GM23338 (cell line): ENCODE data around the gene DHRS3. TPM values are rescaled to one million over a fixed set of nuclear protein-coding genes. Genes with fewer than 3 reads are reported as not detected.

ENCODE experiments used
- ATAC-seq: fragments of 200-7000 bp; cut with Tn5 transposase; 3 replicates; pipeline ENCODE4 v1.9.1; 2020
- DNase-seq: peaks from one replicate; pipeline ENCODE4 v3.0.0-alpha.2; 2015; ENCODE audit warnings: low spot score
- H2AFZ ChIP-seq: fragments of 200-600 bp; sonication (generic); 2 replicates; pipeline ENCODE4 v1.8.0; 2016; ENCODE audit warnings: antibody characterized with exemption, mild to moderate bottlenecking, moderate library complexity
- H3F3A ChIP-seq: fragments of 200-600 bp; sonication (generic); replicated peaks from 2 replicates; pipeline ENCODE4 v1.8.0; 2017; ENCODE audit warnings: antibody characterized with exemption, mixed run types, low read depth
- H3K27ac ChIP-seq: fragments of 200-600 bp; sonication (generic); 2 replicates; pipeline ENCODE4 v1.6.1; 2016; ENCODE audit warnings: low read depth
- H3K27me3 ChIP-seq: fragments of 200-600 bp; sonication (generic); 2 replicates; pipeline ENCODE4 v1.8.0; 2016; ENCODE audit warnings: mild to moderate bottlenecking, mixed run types, moderate library complexity; ENCODE audit not compliant: insufficient read depth
- H3K36me3 ChIP-seq: fragments of 200-600 bp; sonication (generic); 2 replicates; pipeline ENCODE4 v1.8.0; 2016; ENCODE audit warnings: mild to moderate bottlenecking; ENCODE audit not compliant: insufficient read depth
- H3K4me1 ChIP-seq: fragments of 200-600 bp; sonication (generic); 2 replicates; pipeline ENCODE4 v1.8.0; 2016; ENCODE audit warnings: mild to moderate bottlenecking, moderate library complexity; ENCODE audit not compliant: insufficient read depth
- H3K4me2 ChIP-seq: fragments of 200-600 bp; sonication (generic); 2 replicates; pipeline ENCODE4 v1.7.1; 2017; ENCODE audit warnings: mixed run types
- H3K4me3 ChIP-seq: fragments of 200-600 bp; sonication (generic); 2 replicates; pipeline ENCODE4 v1.6.1; 2016; ENCODE audit warnings: mixed run types
- H3K79me2 ChIP-seq: fragments of 200-600 bp; sonication (generic); replicated peaks from 2 replicates; pipeline ENCODE4 v1.8.0; 2017; ENCODE audit warnings: mild to moderate bottlenecking; ENCODE audit not compliant: insufficient read depth
- H3K9me2 ChIP-seq: fragments of 200-600 bp; sonication (generic); 2 replicates; pipeline ENCODE4 v1.8.0; 2017; ENCODE audit not compliant: insufficient read depth
- H4K20me1 ChIP-seq: fragments of 200-600 bp; sonication (generic); replicated peaks from 2 replicates; pipeline ENCODE4 v1.8.0; 2017; ENCODE audit warnings: mild to moderate bottlenecking; ENCODE audit not compliant: insufficient read depth
- H3K27ac Mint-ChIP-seq: 2 replicates; pipeline ENCODE4 v1.8.0; 2020; ENCODE audit warnings: inconsistent platforms, mild to moderate bottlenecking, moderate library complexity, mixed read lengths
- H3K27me3 Mint-ChIP-seq: 3 replicates; pipeline ENCODE4 v1.8.0; 2022; ENCODE audit warnings: low read depth, mild to moderate bottlenecking, moderate library complexity, mixed read lengths, inconsistent platforms; ENCODE audit not compliant: insufficient read depth, poor library complexity
- H3K36me3 Mint-ChIP-seq: 3 replicates; pipeline ENCODE4 v1.8.0; 2021; ENCODE audit warnings: low read depth, mild to moderate bottlenecking, inconsistent platforms, moderate library complexity, mixed read lengths
- H3K4me1 Mint-ChIP-seq: 3 replicates; pipeline ENCODE4 v1.8.0; 2020; ENCODE audit warnings: mild to moderate bottlenecking, inconsistent platforms, mixed read lengths
- H3K4me3 Mint-ChIP-seq: 3 replicates; pipeline ENCODE4 v1.8.0; 2021; ENCODE audit warnings: moderate library complexity, mild to moderate bottlenecking, inconsistent platforms, mixed read lengths
- H3K9me3 Mint-ChIP-seq: 3 replicates; pipeline ENCODE4 v1.8.0; 2020; ENCODE audit warnings: moderate library complexity, mild to moderate bottlenecking, inconsistent platforms, mixed read lengths
- CREB1 ChIP-seq: fragments of 250-450 bp; sonication (Bioruptor Pico); IDR thresholded peaks from 2 replicates; pipeline ENCODE4 v1.5.0; 2020; ENCODE audit warnings: low read depth, mild to moderate bottlenecking, moderate library complexity
- EZH2 ChIP-seq: fragments of 200-600 bp; sonication (generic); IDR thresholded peaks from one replicate; pipeline ENCODE4 v1.8.0; 2017; ENCODE audit warnings: antibody characterized with exemption, mild to moderate bottlenecking, low read depth; ENCODE audit not compliant: unreplicated experiment
- EZH2phosphoT487 ChIP-seq: fragments of 200-600 bp; sonication (generic); IDR thresholded peaks from one replicate; pipeline ENCODE4 v1.8.1; 2018; ENCODE audit warnings: antibody characterized with exemption; ENCODE audit not compliant: unreplicated experiment
- JUNB ChIP-seq: IDR thresholded peaks from one replicate; pipeline ENCODE4 v1.6.1; 2016; ENCODE audit warnings: antibody characterized with exemption; ENCODE audit not compliant: unreplicated experiment
- NANOG ChIP-seq: IDR thresholded peaks from 2 replicates; pipeline ENCODE4 v1.6.1; 2016; ENCODE audit warnings: antibody characterized with exemption, borderline replicate concordance
- POLR2AphosphoS5 ChIP-seq: IDR thresholded peaks from 2 replicates; pipeline ENCODE4 v1.6.1; 2016; ENCODE audit warnings: antibody characterized with exemption, low read depth
- STAT1 ChIP-seq: IDR thresholded peaks from one replicate; pipeline ENCODE4 v1.6.1; 2016; ENCODE audit warnings: antibody characterized with exemption; ENCODE audit not compliant: unreplicated experiment
- ZNF114 ChIP-seq: fragments of 250-450 bp; sonication (Bioruptor Pico); IDR thresholded peaks from 2 replicates; pipeline ENCODE4 v1.5.0; 2020; ENCODE audit warnings: mild to moderate bottlenecking, moderate library complexity
- ZNF331 ChIP-seq: fragments of 250-450 bp; sonication (Bioruptor Pico); IDR thresholded peaks from 2 replicates; pipeline ENCODE4 v1.5.0; 2020; ENCODE audit warnings: low read depth, mild to moderate bottlenecking, moderate library complexity
- polyA plus RNA-seq: library from polyadenylated mRNA; unstranded; fragments of >200 nt; fragmentation: Nextera tagmentation; extraction: Ambion mirVana; gene quantifications from 2 replicates; pipeline ENCODE4 v1.2.1, GENCODE V29; 2016
- total RNA-seq: library from RNA; depleted of rRNA; stranded (reverse); fragments of >200 nt; shearing (Covaris generic); gene quantifications from 2 replicates; pipeline ENCODE4 v1.2.3, GENCODE V29; 2014
- TF ChIP-seq, protein P1 (sequence below), 2 experiments: fragments of 200-600 bp in 1 of 2; sonication (generic) in 1 of 2; conservative IDR thresholded peaks; 2 replicates each; pipeline versions ENCODE4 v1.5.1 to v1.6.1; 2016 to 2017; ENCODE audit warnings: antibody characterized with exemption in 2 of 2, low read depth in 2 of 2, mild to moderate bottlenecking in 2 of 2, moderate library complexity in 1 of 2
- TF ChIP-seq, protein P2 (sequence below): IDR thresholded peaks from one replicate; pipeline ENCODE4 v1.6.1; 2018; ENCODE audit warnings: antibody characterized with exemption; ENCODE audit not compliant: unreplicated experiment
- TF ChIP-seq, protein P3 (sequence below): IDR thresholded peaks from 2 replicates; pipeline ENCODE4 v1.6.1; 2016; ENCODE audit warnings: antibody characterized with exemption
- TF ChIP-seq, protein P4 (sequence below): fragments of 250-450 bp; sonication (Bioruptor Pico); IDR thresholded peaks from 2 replicates; pipeline ENCODE4 v1.5.0; 2020; ENCODE audit warnings: mild to moderate bottlenecking, moderate library complexity

Gene DHRS3
- total and polyA plus RNA-seq, 2 experiments from 2014 or later, result 21.0 to 26.0 TPM

DNA sequence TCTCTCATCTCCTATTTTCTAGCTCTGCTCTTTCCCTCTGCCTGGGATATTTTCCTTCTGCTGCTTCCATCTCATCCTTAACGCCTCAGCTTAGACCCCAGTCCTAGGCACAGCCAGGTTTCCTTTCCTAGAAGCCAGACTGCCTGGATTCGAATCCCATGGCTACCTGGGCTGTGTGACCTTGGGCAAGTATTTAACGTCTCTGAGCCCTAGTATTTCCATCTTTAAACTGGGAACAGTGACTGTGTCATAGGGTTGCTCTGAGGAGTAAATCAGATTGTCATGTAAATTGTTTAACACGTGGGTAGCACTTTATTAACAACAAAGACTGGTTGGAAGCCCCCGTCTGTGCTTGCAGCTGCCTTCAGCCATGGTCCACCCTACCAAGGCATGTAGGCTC is 18.4 kb downstream of the DHRS3 start:
- Histone ChIP-seq H3K9me2 (no peaks in the 10 kb centered on the region), H3K36me3 (no peaks in the 10 kb centered on the region), H3K4me1 (peaks cover 54% of the 10 kb centered on the region), H3K27me3 (0 out of 2 replicates have a peak, but pooled peaks cover 3% of the 10 kb centered on the region), H3F3A (peaks cover 13% of the 10 kb centered on the region; the same call in 1 of the 2 replicates), H3K27ac (no peak overlapping the region), H3K4me2 (no peak overlapping the region), H2AFZ (no peak overlapping the region), H3K4me3 (no peak overlapping the region), H4K20me1 (peaks cover 10% of the 10 kb centered on the region; the same call in 1 of the 2 replicates), H3K79me2 (peaks cover 36% of the 10 kb centered on the region)
- H3K36me3 Mint-ChIP-seq, result no peaks in the 10 kb centered on the region; the same call in 2 of the 3 replicates
- DNase-seq, result no peak
- peaks cover 52% of the 10 kb centered on the region for H3K4me1 Mint-ChIP-seq
- no peak for ATAC-seq
- no peak for TF ChIP-seq STAT1
- TF ChIP-seq, protein P1, sequence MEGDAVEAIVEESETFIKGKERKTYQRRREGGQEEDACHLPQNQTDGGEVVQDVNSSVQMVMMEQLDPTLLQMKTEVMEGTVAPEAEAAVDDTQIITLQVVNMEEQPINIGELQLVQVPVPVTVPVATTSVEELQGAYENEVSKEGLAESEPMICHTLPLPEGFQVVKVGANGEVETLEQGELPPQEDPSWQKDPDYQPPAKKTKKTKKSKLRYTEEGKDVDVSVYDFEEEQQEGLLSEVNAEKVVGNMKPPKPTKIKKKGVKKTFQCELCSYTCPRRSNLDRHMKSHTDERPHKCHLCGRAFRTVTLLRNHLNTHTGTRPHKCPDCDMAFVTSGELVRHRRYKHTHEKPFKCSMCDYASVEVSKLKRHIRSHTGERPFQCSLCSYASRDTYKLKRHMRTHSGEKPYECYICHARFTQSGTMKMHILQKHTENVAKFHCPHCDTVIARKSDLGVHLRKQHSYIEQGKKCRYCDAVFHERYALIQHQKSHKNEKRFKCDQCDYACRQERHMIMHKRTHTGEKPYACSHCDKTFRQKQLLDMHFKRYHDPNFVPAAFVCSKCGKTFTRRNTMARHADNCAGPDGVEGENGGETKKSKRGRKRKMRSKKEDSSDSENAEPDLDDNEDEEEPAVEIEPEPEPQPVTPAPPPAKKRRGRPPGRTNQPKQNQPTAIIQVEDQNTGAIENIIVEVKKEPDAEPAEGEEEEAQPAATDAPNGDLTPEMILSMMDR (conservative IDR thresholded peaks at IDR 0.05; ENCODE audit: low read depth in 2 of 2), result no peak
- TF ChIP-seq ZNF114 (CRISPR knock-in tag), result no peak
- TF ChIP-seq EZH2phosphoT487, result no peak
- TF ChIP-seq ZNF331, result no peak
- TF ChIP-seq POLR2AphosphoS5, result no peak
- TF ChIP-seq, protein P2, sequence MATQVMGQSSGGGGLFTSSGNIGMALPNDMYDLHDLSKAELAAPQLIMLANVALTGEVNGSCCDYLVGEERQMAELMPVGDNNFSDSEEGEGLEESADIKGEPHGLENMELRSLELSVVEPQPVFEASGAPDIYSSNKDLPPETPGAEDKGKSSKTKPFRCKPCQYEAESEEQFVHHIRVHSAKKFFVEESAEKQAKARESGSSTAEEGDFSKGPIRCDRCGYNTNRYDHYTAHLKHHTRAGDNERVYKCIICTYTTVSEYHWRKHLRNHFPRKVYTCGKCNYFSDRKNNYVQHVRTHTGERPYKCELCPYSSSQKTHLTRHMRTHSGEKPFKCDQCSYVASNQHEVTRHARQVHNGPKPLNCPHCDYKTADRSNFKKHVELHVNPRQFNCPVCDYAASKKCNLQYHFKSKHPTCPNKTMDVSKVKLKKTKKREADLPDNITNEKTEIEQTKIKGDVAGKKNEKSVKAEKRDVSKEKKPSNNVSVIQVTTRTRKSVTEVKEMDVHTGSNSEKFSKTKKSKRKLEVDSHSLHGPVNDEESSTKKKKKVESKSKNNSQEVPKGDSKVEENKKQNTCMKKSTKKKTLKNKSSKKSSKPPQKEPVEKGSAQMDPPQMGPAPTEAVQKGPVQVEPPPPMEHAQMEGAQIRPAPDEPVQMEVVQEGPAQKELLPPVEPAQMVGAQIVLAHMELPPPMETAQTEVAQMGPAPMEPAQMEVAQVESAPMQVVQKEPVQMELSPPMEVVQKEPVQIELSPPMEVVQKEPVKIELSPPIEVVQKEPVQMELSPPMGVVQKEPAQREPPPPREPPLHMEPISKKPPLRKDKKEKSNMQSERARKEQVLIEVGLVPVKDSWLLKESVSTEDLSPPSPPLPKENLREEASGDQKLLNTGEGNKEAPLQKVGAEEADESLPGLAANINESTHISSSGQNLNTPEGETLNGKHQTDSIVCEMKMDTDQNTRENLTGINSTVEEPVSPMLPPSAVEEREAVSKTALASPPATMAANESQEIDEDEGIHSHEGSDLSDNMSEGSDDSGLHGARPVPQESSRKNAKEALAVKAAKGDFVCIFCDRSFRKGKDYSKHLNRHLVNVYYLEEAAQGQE, result no peak
- no peak for TF ChIP-seq EZH2
- no peak for TF ChIP-seq CREB1
- TF ChIP-seq, protein P3, sequence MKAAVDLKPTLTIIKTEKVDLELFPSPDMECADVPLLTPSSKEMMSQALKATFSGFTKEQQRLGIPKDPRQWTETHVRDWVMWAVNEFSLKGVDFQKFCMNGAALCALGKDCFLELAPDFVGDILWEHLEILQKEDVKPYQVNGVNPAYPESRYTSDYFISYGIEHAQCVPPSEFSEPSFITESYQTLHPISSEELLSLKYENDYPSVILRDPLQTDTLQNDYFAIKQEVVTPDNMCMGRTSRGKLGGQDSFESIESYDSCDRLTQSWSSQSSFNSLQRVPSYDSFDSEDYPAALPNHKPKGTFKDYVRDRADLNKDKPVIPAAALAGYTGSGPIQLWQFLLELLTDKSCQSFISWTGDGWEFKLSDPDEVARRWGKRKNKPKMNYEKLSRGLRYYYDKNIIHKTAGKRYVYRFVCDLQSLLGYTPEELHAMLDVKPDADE, result no peak
- TF ChIP-seq NANOG, result no peak
- TF ChIP-seq JUNB, result no peak
- TF ChIP-seq, protein P4, sequence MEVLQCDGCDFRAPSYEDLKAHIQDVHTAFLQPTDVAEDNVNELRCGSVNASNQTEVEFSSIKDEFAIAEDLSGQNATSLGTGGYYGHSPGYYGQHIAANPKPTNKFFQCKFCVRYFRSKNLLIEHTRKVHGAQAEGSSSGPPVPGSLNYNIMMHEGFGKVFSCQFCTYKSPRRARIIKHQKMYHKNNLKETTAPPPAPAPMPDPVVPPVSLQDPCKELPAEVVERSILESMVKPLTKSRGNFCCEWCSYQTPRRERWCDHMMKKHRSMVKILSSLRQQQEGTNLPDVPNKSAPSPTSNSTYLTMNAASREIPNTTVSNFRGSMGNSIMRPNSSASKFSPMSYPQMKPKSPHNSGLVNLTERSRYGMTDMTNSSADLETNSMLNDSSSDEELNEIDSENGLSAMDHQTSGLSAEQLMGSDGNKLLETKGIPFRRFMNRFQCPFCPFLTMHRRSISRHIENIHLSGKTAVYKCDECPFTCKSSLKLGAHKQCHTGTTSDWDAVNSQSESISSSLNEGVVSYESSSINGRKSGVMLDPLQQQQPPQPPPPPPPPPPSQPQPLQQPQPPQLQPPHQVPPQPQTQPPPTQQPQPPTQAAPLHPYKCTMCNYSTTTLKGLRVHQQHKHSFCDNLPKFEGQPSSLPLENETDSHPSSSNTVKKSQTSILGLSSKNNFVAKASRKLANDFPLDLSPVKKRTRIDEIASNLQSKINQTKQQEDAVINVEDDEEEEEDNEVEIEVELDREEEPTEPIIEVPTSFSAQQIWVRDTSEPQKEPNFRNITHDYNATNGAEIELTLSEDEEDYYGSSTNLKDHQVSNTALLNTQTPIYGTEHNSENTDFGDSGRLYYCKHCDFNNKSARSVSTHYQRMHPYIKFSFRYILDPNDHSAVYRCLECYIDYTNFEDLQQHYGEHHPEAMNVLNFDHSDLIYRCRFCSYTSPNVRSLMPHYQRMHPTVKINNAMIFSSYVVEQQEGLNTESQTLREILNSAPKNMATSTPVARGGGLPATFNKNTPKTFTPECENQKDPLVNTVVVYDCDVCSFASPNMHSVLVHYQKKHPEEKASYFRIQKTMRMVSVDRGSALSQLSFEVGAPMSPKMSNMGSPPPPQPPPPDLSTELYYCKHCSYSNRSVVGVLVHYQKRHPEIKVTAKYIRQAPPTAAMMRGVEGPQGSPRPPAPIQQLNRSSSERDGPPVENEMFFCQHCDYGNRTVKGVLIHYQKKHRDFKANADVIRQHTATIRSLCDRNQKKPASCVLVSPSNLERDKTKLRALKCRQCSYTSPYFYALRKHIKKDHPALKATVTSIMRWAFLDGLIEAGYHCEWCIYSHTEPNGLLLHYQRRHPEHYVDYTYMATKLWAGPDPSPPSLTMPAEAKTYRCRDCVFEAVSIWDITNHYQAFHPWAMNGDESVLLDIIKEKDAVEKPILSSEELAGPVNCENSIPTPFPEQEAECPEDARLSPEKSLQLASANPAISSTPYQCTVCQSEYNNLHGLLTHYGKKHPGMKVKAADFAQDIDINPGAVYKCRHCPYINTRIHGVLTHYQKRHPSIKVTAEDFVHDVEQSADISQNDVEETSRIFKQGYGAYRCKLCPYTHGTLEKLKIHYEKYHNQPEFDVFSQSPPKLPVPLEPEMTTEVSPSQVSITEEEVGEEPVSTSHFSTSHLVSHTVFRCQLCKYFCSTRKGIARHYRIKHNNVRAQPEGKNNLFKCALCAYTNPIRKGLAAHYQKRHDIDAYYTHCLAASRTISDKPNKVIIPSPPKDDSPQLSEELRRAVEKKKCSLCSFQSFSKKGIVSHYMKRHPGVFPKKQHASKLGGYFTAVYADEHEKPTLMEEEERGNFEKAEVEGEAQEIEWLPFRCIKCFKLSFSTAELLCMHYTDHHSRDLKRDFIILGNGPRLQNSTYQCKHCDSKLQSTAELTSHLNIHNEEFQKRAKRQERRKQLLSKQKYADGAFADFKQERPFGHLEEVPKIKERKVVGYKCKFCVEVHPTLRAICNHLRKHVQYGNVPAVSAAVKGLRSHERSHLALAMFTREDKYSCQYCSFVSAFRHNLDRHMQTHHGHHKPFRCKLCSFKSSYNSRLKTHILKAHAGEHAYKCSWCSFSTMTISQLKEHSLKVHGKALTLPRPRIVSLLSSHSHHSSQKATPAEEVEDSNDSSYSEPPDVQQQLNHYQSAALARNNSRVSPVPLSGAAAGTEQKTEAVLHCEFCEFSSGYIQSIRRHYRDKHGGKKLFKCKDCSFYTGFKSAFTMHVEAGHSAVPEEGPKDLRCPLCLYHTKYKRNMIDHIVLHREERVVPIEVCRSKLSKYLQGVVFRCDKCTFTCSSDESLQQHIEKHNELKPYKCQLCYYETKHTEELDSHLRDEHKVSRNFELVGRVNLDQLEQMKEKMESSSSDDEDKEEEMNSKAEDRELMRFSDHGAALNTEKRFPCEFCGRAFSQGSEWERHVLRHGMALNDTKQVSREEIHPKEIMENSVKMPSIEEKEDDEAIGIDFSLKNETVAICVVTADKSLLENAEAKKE (CRISPR knock-in tag), result no peak
- peaks cover 16% of the 10 kb centered on the region for H3K27me3 Mint-ChIP-seq
- H3K27ac Mint-ChIP-seq, result no peak overlapping the region
- H3K4me3 Mint-ChIP-seq, result no peak overlapping the region
- no peaks in the 10 kb centered on the region for H3K9me3 Mint-ChIP-seq
